Activated B cell treated with CpG ODN at 0.5 μM for 24 hours (primary cell): ENCODE measurements around the gene VSIG4. TPM values are rescaled to one million over a fixed set of nuclear protein-coding genes. Genes with fewer than 3 reads are reported as not detected.

Experiments
- ATAC-seq: fragments of 200-7000 bp; cut with Tn5 transposase; one replicate; pipeline ENCODE4 v1.10.0; 2021; ENCODE audit warnings: low read depth, mild to moderate bottlenecking, moderate library complexity
- CTCF ChIA-PET: fragments of 350-600 bp; sonication (Branson Sonifier 250); formaldehyde crosslinking; loops from one replicate; lab custom pipeline; 2021; ENCODE audit warnings: antibody characterized with exemption; lab: Charles Lee
- POLR2A ChIA-PET: fragments of 350-600 bp; sonication (Branson Sonifier 250); formaldehyde crosslinking; loops from one replicate; lab custom pipeline; 2021; ENCODE audit warnings: antibody characterized with exemption; lab: Charles Lee
- DNase-seq: peaks from one replicate; pipeline ENCODE4 v3.0.0; 2022
- H3K27ac Mint-ChIP-seq: one replicate; pipeline ENCODE4 v1.8.0; 2020; ENCODE audit warnings: mixed read lengths
- H3K27me3 Mint-ChIP-seq: one replicate; pipeline ENCODE4 v1.8.0; 2021; ENCODE audit warnings: mixed read lengths
- H3K36me3 Mint-ChIP-seq: one replicate; pipeline ENCODE4 v1.8.0; 2021; ENCODE audit warnings: low read depth, mixed read lengths
- H3K4me1 Mint-ChIP-seq: one replicate; pipeline ENCODE4 v1.8.0; 2021; ENCODE audit warnings: mixed read lengths
- H3K4me3 Mint-ChIP-seq: one replicate; pipeline ENCODE4 v1.8.0; 2020; ENCODE audit warnings: mild to moderate bottlenecking, mixed read lengths
- H3K9me3 Mint-ChIP-seq: one replicate; pipeline ENCODE4 v1.8.0; 2020; ENCODE audit warnings: mixed read lengths
- intact Hi-C: fragments of 100-400 bp; cut with micrococcal nuclease; formaldehyde crosslinking; loops from one replicate; pipeline ENCODE4 v1.15.1; 2024
- total RNA-seq: library from RNA; stranded (reverse); gene quantifications from 2 replicates; pipeline ENCODE4 v1.2.3, GENCODE V29; 2022
- TF ChIP-seq, protein P1 (sequence below): fragments of 200-600 bp; IDR thresholded peaks from one replicate; pipeline ENCODE4 v1.8.0; 2022; ENCODE audit warnings: antibody characterized with exemption, mild to moderate bottlenecking

VSIG4 gene
- total RNA-seq, 1 donor from 2014 or later = not detected

GRCh38 chrX:66005830-66006449 is 33.9 kb downstream of the VSIG4 start:
- Mint-ChIP-seq H3K36me3 (no peaks in the 10 kb centered on the region), H3K27ac (peak overlapping the region; percentile 80), H3K4me3 (peak overlapping the region; percentile 45), H3K9me3 (no peaks in the 10 kb centered on the region), H3K4me1 (peaks cover 84% of the 10 kb centered on the region), H3K27me3 (no peaks in the 10 kb centered on the region)
- ATAC-seq = no peak
- CTCF ChIA-PET = no interaction called here
- TF ChIP-seq, protein P1, sequence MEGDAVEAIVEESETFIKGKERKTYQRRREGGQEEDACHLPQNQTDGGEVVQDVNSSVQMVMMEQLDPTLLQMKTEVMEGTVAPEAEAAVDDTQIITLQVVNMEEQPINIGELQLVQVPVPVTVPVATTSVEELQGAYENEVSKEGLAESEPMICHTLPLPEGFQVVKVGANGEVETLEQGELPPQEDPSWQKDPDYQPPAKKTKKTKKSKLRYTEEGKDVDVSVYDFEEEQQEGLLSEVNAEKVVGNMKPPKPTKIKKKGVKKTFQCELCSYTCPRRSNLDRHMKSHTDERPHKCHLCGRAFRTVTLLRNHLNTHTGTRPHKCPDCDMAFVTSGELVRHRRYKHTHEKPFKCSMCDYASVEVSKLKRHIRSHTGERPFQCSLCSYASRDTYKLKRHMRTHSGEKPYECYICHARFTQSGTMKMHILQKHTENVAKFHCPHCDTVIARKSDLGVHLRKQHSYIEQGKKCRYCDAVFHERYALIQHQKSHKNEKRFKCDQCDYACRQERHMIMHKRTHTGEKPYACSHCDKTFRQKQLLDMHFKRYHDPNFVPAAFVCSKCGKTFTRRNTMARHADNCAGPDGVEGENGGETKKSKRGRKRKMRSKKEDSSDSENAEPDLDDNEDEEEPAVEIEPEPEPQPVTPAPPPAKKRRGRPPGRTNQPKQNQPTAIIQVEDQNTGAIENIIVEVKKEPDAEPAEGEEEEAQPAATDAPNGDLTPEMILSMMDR = no peak
- intact Hi-C loops = loop anchor here (1.0 kb wide), 1 partner anchor 7 kb away; no protein-coding TSS in a partner anchor
- POLR2A ChIA-PET = interaction anchor here (1.1 to 5.5 kb wide), 4 partner anchors 10 to 311 kb away, joined by 4 to 53 read pairs (median 6); no protein-coding TSS in a partner anchor
- DNase-seq = no peak

GRCh38 chrX:66004928-66005829 is 34.7 kb downstream of the VSIG4 start:
- Mint-ChIP-seq H3K36me3 (no peaks in the 10 kb centered on the region), H3K4me3 (peak overlapping the region; percentile 45), H3K4me1 (peaks cover 85% of the 10 kb centered on the region), H3K27ac (peak overlapping the region; percentile 80), H3K27me3 (no peaks in the 10 kb centered on the region), H3K9me3 (no peaks in the 10 kb centered on the region)
- intact Hi-C loops = loop anchor here (1.0 kb wide), 1 partner anchor 8 kb away; no protein-coding TSS in a partner anchor
- ChIA-PET CTCF (no interaction called here), POLR2A (interaction anchor here (1.1 to 5.5 kb wide), 4 partner anchors 11 to 310 kb away, joined by 4 to 53 read pairs (median 6); no protein-coding TSS in a partner anchor)
- ATAC-seq (peak; percentile 32), DNase-seq (no peak)
- TF ChIP-seq, protein P1 = no peak

DNA sequence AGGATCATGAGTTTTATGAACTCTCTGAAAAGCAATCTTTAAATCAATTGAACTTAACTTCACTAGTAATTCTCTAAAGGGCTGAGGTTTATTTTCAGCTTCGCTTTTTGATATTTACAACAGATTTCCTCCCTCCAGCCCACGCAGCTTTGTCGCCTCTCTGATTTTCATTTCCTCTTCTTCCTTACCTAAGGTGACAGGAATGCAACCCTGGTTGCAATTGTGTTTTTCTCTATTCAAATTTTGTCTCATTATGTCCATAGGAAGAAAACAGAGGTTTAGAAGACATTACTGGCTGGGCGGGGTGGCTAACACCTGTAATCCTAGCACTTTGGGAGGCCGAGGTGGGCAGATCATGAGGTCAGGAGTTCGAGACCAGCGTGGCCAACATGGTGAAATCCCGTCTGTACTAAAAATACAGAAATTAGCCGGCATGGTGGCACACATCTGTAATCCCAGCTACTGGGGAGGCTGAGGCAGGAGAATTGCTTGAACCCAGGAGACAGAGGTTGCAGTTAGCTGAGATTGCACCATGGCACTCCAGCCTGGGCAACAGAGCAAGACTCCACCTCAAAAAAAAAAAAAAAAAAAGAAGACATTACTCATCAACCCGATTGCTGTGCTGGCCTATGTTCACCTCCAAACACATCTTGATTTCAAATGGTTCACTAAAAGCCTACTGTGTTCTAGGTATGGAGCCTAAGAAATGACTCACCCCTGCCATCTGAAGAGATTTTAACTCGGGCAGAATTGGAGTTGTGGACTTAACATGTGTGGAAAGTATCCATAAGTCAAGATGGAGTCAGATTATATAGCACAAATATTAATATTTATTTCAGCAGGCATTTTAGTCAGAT is 36.8 kb downstream of the VSIG4 start:
- Mint-ChIP-seq H3K4me1 (peaks cover 90% of the 10 kb centered on the region), H3K9me3 (no peaks in the 10 kb centered on the region), H3K36me3 (no peaks in the 10 kb centered on the region), H3K27me3 (no peaks in the 10 kb centered on the region), H3K4me3 (peak overlapping the region; percentile 46), H3K27ac (peak overlapping the region; percentile 83)
- ATAC-seq = peak; percentile 56
- TF ChIP-seq, protein P1 = no peak
- DNase-seq = no peak
- ChIA-PET POLR2A (interaction anchor here (0.7 to 5.5 kb wide), 9 partner anchors 8 to 407 kb away, joined by 3 to 53 read pairs (median 5); no protein-coding TSS in a partner anchor), CTCF (interaction anchor here (0.9 kb wide), 2 partner anchors 17 kb away, joined by 3 to 4 read pairs; no protein-coding TSS in a partner anchor)
- intact Hi-C loops = loop anchor here (2.0 kb wide), 1 partner anchor 14 kb away; no protein-coding TSS in a partner anchor

- CTCF ChIA-PET = interaction anchor here (0.7 to 1.0 kb wide), 2 partner anchors 15 to 345 kb away, joined by 3 to 7 read pairs; no protein-coding TSS in a partner anchor
- no peak for ATAC-seq
- TF ChIP-seq, protein P1 = no peak
- no peaks in the 10 kb centered on the region for H3K9me3 Mint-ChIP-seq
- peaks cover 79% of the 10 kb centered on the region for H3K4me1 Mint-ChIP-seq
- no peak for DNase-seq
- POLR2A ChIA-PET = interaction anchor here (1.3 to 5.5 kb wide), 6 partner anchors 10 to 45 kb away, joined by 4 to 53 read pairs (median 6); no protein-coding TSS in a partner anchor
- H3K36me3 Mint-ChIP-seq = no peaks in the 10 kb centered on the region
- no peaks in the 10 kb centered on the region for H3K27me3 Mint-ChIP-seq
- intact Hi-C loops = no loop called here
- no peak overlapping the region for H3K4me3 Mint-ChIP-seq
- peak overlapping the region; percentile 83 for H3K27ac Mint-ChIP-seq
Measured at GRCh38 chrX:66001596-66001995, 38.3 kb downstream of the VSIG4 start.
